Smooth muscle cell (in vitro differentiated cells): ENCODE data around the gene HLX. TPM values are rescaled to one million over a fixed set of nuclear protein-coding genes. Genes with fewer than 3 reads are reported as not detected.

ENCODE experiments used
- DNase-seq: peaks from one replicate; lab custom pipeline; 2025; ENCODE audit not compliant: unreplicated experiment; lab: John Stamatoyannopoulos, UW
- H2AFZ ChIP-seq: fragments of 200-600 bp; sonication (generic); 2 replicates; pipeline ENCODE4 v1.6.0; 2016; ENCODE audit warnings: antibody characterized with exemption, low read depth, mild to moderate bottlenecking
- H3F3A ChIP-seq: fragments of 200-600 bp; sonication (generic); 2 replicates; pipeline ENCODE4 v1.6.0; 2017; ENCODE audit warnings: antibody characterized with exemption, low read depth
- H3K27ac ChIP-seq: fragments of 200-600 bp; sonication (generic); 2 replicates; pipeline ENCODE4 v1.5.1; 2016; ENCODE audit warnings: low read depth, mild to moderate bottlenecking
- H3K27me3 ChIP-seq: fragments of 200-600 bp; sonication (generic); 2 replicates; pipeline ENCODE4 v1.6.1; 2016; ENCODE audit warnings: low read depth, mild to moderate bottlenecking
- H3K36me3 ChIP-seq: fragments of 200-600 bp; sonication (generic); 2 replicates; pipeline ENCODE4 v1.5.1; 2016; ENCODE audit warnings: low read depth
- H3K4me1 ChIP-seq: fragments of 200-600 bp; sonication (generic); 2 replicates; pipeline ENCODE4 v1.5.1; 2016; ENCODE audit warnings: low read depth
- H3K4me2 ChIP-seq: fragments of 200-600 bp; sonication (generic); 2 replicates; pipeline ENCODE4 v1.6.0; 2016; ENCODE audit warnings: mild to moderate bottlenecking
- H3K4me3 ChIP-seq: fragments of 200-600 bp; sonication (generic); 2 replicates; pipeline ENCODE4 v1.5.1; 2016; ENCODE audit warnings: mild to moderate bottlenecking
- H3K79me2 ChIP-seq: fragments of 200-600 bp; sonication (generic); 2 replicates; pipeline ENCODE4 v1.6.0; 2016; ENCODE audit warnings: low read depth, mild to moderate bottlenecking
- H3K9ac ChIP-seq: fragments of 200-600 bp; sonication (generic); 2 replicates; pipeline ENCODE4 v1.6.0; 2016; ENCODE audit warnings: low read depth
- H3K9me3 ChIP-seq: fragments of 200-600 bp; sonication (generic); replicated peaks from 2 replicates; pipeline ENCODE4 v1.5.1; 2016; ENCODE audit warnings: low read depth
- H4K20me1 ChIP-seq: fragments of 200-600 bp; sonication (generic); 2 replicates; pipeline ENCODE4 v1.6.0; 2016; ENCODE audit warnings: low read depth
- WGBS: methylation state at CpG from one replicate; pipeline ENCODE4 v1.1.7; 2016; ENCODE audit warnings: low lambda C conversion rate; 5-methylcytosine and 5-hydroxymethylcytosine counted together
- polyA plus RNA-seq: library from polyadenylated mRNA; unstranded; fragments of >200 nt; fragmentation: Nextera tagmentation; extraction: Ambion mirVana; gene quantifications from 2 replicates; pipeline ENCODE4 v1.2.1, GENCODE V29; 2016
- total RNA-seq: library from RNA; depleted of rRNA; stranded (reverse); fragments of >200 nt; gene quantifications from 2 replicates; pipeline ENCODE4 v1.2.3, GENCODE V29; 2014
- TF ChIP-seq, protein P1 (sequence below): fragments of 200-600 bp; sonication (generic); IDR thresholded peaks from 2 replicates; pipeline ENCODE4 v1.5.1; 2017; ENCODE audit warnings: borderline replicate concordance, mild to moderate bottlenecking, antibody characterized with exemption; ENCODE audit not compliant: insufficient read depth, poor library complexity, severe bottlenecking

The HLX gene
- total and polyA plus RNA-seq, 2 experiments from 2014 or later: 2.5 to 3.2 TPM

DNA sequence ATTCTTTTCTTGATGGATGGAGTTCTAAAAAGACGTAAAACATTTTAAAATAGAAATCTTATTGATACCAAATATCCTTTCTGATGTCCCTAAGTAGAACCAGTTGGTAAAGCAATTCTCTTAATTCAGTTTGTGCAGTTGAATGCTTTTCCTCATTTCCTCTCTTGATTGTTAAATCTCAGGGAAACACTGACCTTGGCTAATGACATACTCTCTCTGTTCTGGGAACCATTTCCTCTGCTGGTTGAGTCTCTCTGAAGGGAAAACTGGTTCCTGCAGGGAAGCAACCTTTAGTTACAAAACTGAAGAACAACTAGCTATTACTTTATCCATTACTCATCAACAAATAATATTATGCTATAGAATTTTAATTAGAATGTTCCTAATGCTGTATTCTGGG, 36.7 kb downstream of the HLX start:
- TF ChIP-seq, protein P1, sequence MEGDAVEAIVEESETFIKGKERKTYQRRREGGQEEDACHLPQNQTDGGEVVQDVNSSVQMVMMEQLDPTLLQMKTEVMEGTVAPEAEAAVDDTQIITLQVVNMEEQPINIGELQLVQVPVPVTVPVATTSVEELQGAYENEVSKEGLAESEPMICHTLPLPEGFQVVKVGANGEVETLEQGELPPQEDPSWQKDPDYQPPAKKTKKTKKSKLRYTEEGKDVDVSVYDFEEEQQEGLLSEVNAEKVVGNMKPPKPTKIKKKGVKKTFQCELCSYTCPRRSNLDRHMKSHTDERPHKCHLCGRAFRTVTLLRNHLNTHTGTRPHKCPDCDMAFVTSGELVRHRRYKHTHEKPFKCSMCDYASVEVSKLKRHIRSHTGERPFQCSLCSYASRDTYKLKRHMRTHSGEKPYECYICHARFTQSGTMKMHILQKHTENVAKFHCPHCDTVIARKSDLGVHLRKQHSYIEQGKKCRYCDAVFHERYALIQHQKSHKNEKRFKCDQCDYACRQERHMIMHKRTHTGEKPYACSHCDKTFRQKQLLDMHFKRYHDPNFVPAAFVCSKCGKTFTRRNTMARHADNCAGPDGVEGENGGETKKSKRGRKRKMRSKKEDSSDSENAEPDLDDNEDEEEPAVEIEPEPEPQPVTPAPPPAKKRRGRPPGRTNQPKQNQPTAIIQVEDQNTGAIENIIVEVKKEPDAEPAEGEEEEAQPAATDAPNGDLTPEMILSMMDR: no peak

DNA sequence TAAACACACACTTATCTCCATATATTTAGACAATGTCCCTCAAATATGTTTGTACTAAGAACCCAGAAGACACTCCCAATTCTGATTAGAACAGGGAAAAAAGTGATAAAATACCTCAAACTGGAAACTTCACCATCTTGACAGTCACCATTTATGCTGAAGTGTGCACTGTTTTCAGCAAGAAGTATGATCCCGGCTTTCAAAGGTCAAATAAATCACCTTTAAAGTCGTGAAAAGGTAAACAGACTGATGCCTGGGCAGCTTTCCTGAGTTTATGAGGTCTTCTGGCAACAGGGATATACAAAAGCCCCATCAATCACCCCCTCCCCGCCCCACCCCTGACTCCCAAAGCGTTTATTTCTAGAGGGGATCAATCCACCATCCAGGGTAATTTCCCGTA, 37.9 kb downstream of the HLX start:
- TF ChIP-seq, protein P1: no peak
- no peaks in the 10 kb centered on the region for H3K36me3 ChIP-seq
- no peaks in the 10 kb centered on the region for H3K79me2 ChIP-seq
- no peaks in the 10 kb centered on the region for H3K9me3 ChIP-seq
- no peak overlapping the region for H2AFZ ChIP-seq
- H3K27ac ChIP-seq: no peak overlapping the region
- H3F3A ChIP-seq: no peaks in the 10 kb centered on the region
- no peak overlapping the region for H3K9ac ChIP-seq
- H3K4me3 ChIP-seq: no peak overlapping the region
- no peak for DNase-seq
- 54% methylated on average over 5 of the region's 5 CpGs for WGBS
- no peaks in the 10 kb centered on the region for H4K20me1 ChIP-seq
- no peaks in the 10 kb centered on the region for H3K4me1 ChIP-seq
- peaks cover 75% of the 10 kb centered on the region for H3K27me3 ChIP-seq
- H3K4me2 ChIP-seq: no peak overlapping the region

More for the DNA sequence above, 36.7 kb downstream of the HLX start:
- Histone ChIP-seq H3K79me2 (no peaks in the 10 kb centered on the region), H3K4me3 (no peak overlapping the region), H3K27ac (no peak overlapping the region), H3K27me3 (peaks cover 82% of the 10 kb centered on the region), H4K20me1 (no peaks in the 10 kb centered on the region), H3F3A (no peaks in the 10 kb centered on the region), H3K36me3 (no peaks in the 10 kb centered on the region), H3K4me1 (no peaks in the 10 kb centered on the region), H3K9me3 (no peaks in the 10 kb centered on the region), H2AFZ (no peak overlapping the region), H3K9ac (no peak overlapping the region), H3K4me2 (no peak overlapping the region)
- 97% methylated on average over 1 of the region's 1 CpG for WGBS
- DNase-seq: no peak

DNA sequence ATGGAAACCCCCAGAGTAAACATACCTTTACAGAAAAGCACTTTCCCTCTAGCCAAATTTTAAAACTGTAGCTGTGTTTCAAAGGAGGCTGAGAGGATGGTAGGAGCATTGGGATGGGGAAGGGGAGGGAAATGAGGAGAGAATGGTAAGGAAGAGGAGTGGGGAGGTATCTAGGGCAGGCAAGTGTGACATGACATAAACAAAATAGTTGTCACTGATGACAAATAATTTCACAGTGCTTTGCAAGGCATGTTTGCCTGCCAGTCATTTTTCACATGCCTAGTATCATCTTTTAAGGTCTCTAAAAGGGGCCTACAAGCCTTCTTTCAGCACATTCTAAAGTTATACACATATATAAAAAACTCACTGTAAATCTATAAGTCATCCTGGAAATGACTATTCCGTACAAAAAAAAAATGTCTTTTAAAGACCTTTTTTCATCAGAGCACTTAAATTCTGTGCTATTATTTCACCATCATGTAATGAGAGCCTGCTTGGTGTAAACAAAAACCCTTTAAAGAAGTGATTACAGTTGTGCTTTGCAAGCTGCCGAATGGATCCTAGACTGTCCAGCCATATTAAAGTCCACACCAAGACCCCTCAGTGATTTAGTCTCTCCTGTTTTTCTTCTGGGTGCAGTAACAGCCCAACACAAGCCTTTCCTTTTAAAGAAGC, 38.4 kb downstream of the HLX start:
- H3K27ac ChIP-seq: no peak overlapping the region
- no peaks in the 10 kb centered on the region for H3F3A ChIP-seq
- no peak for DNase-seq
- H3K9me3 ChIP-seq: no peaks in the 10 kb centered on the region
- no peaks in the 10 kb centered on the region for H3K36me3 ChIP-seq
- H3K4me2 ChIP-seq: no peak overlapping the region
- H2AFZ ChIP-seq: no peak overlapping the region
- H3K27me3 ChIP-seq: peaks cover 69% of the 10 kb centered on the region
- no peaks in the 10 kb centered on the region for H3K4me1 ChIP-seq
- H4K20me1 ChIP-seq: no peaks in the 10 kb centered on the region
- TF ChIP-seq, protein P1: no peak
- no peak overlapping the region for H3K4me3 ChIP-seq
- no peak overlapping the region for H3K9ac ChIP-seq
- WGBS: 63% methylated on average over 2 of the region's 2 CpGs
- no peaks in the 10 kb centered on the region for H3K79me2 ChIP-seq
